RWPE2 (cell line): ENCODE data around the gene SEPHS2.
A peak's percentile ranks its signal among the peaks of the same experiment; 100 is the strongest.

Experiments
- ATAC-seq: fragments of 200-7000 bp; cut with Tn5 transposase; 3 replicates; pipeline ENCODE4 v1.9.1; 2021; ENCODE audit warnings: low read depth
- DNase-seq: peaks from one replicate; pipeline ENCODE4 v3.0.0-alpha.2; 2020; ENCODE audit warnings: low spot score
- H3K27ac ChIP-seq: fragments of 450-650 bp; 2 replicates; pipeline ENCODE4 v1.5.1; 2017; ENCODE audit warnings: mild to moderate bottlenecking; ENCODE audit not compliant: poor library complexity, severe bottlenecking
- H3K27me3 ChIP-seq: fragments of 250-450 bp; sonication (Bioruptor Pico); 2 replicates; pipeline ENCODE4 v1.5.1; 2021; ENCODE audit warnings: mild to moderate bottlenecking, moderate library complexity; ENCODE audit not compliant: insufficient read depth, poor library complexity, severe bottlenecking
- H3K36me3 ChIP-seq: fragments of 250-450 bp; sonication (Bioruptor Pico); 2 replicates; pipeline ENCODE4 v1.5.1; 2020; ENCODE audit warnings: low read depth, mild to moderate bottlenecking, moderate library complexity
- H3K4me1 ChIP-seq: fragments of 250-450 bp; sonication (Bioruptor Pico); 2 replicates; pipeline ENCODE4 v1.5.1; 2021; ENCODE audit warnings: mild to moderate bottlenecking, moderate library complexity; ENCODE audit not compliant: insufficient read depth, poor library complexity, severe bottlenecking
- H3K4me3 ChIP-seq: fragments of 250-450 bp; sonication (Bioruptor Pico); 2 replicates; pipeline ENCODE4 v1.5.1; 2021; ENCODE audit warnings: mild to moderate bottlenecking, moderate library complexity; ENCODE audit not compliant: severe bottlenecking
- H3K9me3 ChIP-seq: fragments of 250-450 bp; sonication (Bioruptor Pico); 2 replicates; pipeline ENCODE4 v1.5.1; 2021; ENCODE audit warnings: mild to moderate bottlenecking, moderate library complexity; ENCODE audit not compliant: severe bottlenecking
- TF ChIP-seq, protein P1 (sequence below): fragments of 450-650 bp; IDR thresholded peaks from one replicate; pipeline ENCODE4 v1.5.1; 2017; ENCODE audit warnings: mild to moderate bottlenecking, moderate library complexity; ENCODE audit not compliant: poor library complexity, severe bottlenecking

Gene SEPHS2

DNA sequence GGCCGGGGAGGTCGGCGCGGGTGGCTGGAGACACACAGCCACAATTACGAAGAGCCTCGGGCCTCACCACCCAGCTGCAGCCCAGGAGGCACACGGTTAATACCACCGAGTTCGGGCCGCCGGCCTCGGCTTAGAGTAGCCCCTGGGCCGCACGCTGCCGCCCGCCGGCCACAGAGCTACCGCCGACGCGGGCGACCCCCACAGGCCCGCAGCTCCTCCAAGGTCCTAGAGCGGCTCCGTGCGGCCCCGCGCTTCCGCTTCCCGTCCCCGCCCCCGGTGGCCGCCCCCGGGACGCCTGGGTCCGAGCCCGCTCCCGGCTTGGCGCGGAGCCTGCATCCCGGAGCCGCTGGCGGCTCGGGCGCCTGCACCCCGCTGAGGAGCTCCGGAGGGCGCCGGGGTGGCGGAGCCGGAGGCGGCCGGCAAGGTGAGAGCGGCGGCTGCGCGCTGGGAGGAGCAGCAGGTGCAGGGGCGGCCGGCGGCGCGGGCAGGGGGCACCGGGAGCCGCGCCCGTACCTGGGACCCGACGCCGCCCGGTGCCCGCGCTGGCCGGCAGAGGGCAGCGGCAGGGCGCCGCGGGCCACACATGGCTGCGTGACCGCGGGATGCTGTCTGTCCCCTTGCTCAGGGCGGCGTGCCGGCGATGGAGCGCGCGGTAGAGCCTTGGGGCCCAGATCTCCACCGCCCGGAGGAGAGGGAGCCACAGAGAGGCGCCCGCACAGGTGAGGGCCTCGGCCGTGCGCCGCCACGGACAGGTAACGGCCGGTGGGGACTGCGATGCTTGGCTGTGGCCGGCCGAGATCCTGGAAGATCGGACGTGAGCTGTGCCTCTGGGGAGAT lies 50.3 kb downstream of the SEPHS2 start, which contains the start of gene ZNF48:
Gene ZNF48 (plus strand): TSS at position 266 of the 837 bp plus-strand sequence. CDS start 375 bp downstream, at position 641.
- no peaks in the 10 kb centered on the region for H3K27me3 ChIP-seq
- no peaks in the 10 kb centered on the region for H3K4me1 ChIP-seq
- H3K4me3 ChIP-seq, result peak within 1 kb of the TSS; percentile 95
- H3K27ac ChIP-seq, result peak within 1 kb of the TSS; percentile 63
- DNase-seq (no peak), ATAC-seq (peak; percentile 85)
- H3K9me3 ChIP-seq, result no peaks in the 10 kb centered on the region
- peaks cover 7% of the 10 kb centered on the region for H3K36me3 ChIP-seq
- TF ChIP-seq, protein P1, sequence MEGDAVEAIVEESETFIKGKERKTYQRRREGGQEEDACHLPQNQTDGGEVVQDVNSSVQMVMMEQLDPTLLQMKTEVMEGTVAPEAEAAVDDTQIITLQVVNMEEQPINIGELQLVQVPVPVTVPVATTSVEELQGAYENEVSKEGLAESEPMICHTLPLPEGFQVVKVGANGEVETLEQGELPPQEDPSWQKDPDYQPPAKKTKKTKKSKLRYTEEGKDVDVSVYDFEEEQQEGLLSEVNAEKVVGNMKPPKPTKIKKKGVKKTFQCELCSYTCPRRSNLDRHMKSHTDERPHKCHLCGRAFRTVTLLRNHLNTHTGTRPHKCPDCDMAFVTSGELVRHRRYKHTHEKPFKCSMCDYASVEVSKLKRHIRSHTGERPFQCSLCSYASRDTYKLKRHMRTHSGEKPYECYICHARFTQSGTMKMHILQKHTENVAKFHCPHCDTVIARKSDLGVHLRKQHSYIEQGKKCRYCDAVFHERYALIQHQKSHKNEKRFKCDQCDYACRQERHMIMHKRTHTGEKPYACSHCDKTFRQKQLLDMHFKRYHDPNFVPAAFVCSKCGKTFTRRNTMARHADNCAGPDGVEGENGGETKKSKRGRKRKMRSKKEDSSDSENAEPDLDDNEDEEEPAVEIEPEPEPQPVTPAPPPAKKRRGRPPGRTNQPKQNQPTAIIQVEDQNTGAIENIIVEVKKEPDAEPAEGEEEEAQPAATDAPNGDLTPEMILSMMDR, result peak; percentile 75

DNA sequence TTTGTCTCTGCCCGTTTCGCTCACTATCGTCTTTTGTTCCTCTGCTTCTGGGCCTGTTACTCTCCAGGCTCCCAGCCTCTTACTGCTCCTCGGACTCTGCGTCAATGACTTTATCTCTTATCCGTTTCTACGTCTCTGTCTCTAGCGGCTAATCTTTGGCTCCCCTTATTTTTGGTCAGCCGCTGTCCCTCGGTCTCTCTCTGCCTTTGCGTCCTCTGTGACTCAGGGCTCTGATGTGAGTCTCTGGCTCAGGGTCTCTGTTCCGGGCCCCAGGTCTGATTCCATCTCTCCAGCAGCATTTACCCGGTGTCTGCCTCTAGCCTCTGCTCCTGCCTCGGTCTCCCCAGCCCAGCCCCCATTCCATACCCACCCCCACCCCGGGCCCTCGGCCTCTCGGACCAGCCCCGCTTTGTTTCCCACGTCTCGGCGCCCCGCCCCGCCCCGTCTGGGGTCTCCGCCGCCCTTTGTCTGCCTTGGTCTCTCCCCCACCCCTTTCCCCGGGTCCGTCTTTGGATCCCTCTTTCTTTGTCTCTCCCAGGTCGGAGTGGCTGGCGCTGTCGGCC lies 51.0 kb downstream of the SEPHS2 start:
- Histone ChIP-seq H3K4me3 (peak overlapping the region; percentile 95), H3K27ac (peak overlapping the region; percentile 63), H3K27me3 (no peaks in the 10 kb centered on the region), H3K9me3 (no peaks in the 10 kb centered on the region), H3K36me3 (peaks cover 7% of the 10 kb centered on the region), H3K4me1 (no peaks in the 10 kb centered on the region)
- ATAC-seq (peak; percentile 5; the same call in 1 of the 3 replicates), DNase-seq (no peak)
- TF ChIP-seq, protein P1, result no peak
